Activated T-cell treated with anti-CD3 and anti-CD28 coated beads, Interleukin-2, amount 50 U/mL, for 72 hours (primary cell): ENCODE results near the gene SLTM. TPM values are rescaled to one million over a fixed set of nuclear protein-coding genes. Genes with fewer than 3 reads are reported as not detected.
"Not testable (repeated sequence)": the region's sequence is repeated elsewhere in the genome, so short reads cannot be mapped to it uniquely, and the experiment has no call there.

Experiments used
- ATAC-seq, 2 donors: fragments of 150-1000 bp; cut with Tn5 transposase; replicated peaks in 1 of 2; 2 replicates each; pipeline ENCODE4 v1.10.0; 2021; ENCODE audit warnings: moderate library complexity in 2 of 2, mild to moderate bottlenecking in 1 of 2
- DNase-seq, 2 donors: peaks; one replicate each; pipeline ENCODE4 v3.0.0; 2021 to 2022; ENCODE audit warnings: mixed read lengths in 1 of 2
- H3K27ac Mint-ChIP-seq: one replicate; pipeline ENCODE4 v1.8.0; 2022; ENCODE audit warnings: mild to moderate bottlenecking, moderate library complexity, mixed read lengths
- H3K27me3 Mint-ChIP-seq: one replicate; pipeline ENCODE4 v1.8.0; 2022; ENCODE audit warnings: low read depth, mixed read lengths
- H3K36me3 Mint-ChIP-seq, 2 donors: one replicate each; pipeline ENCODE4 v1.8.0; 2022; ENCODE audit warnings: mixed read lengths in 2 of 2, mild to moderate bottlenecking in 1 of 2; ENCODE audit not compliant: insufficient read depth in 2 of 2
- H3K4me1 Mint-ChIP-seq: one replicate; pipeline ENCODE4 v1.8.0; 2022; ENCODE audit warnings: low read depth, mixed read lengths
- H3K4me3 Mint-ChIP-seq, 2 donors: one replicate each; pipeline ENCODE4 v1.8.0; 2022; ENCODE audit warnings: mild to moderate bottlenecking in 2 of 2, mixed read lengths in 2 of 2, moderate library complexity in 2 of 2
- H3K9me3 Mint-ChIP-seq, 2 donors: one replicate each; pipeline ENCODE4 v1.8.0; 2022; ENCODE audit warnings: mixed read lengths in 2 of 2
- total RNA-seq, 2 donors: library from RNA; stranded (reverse); gene quantifications; one replicate each; pipeline ENCODE4 v1.2.3, GENCODE V29; 2022

Gene SLTM
- total RNA-seq, 2 donors from 2014 or later, result 114 to 115 TPM

DNA sequence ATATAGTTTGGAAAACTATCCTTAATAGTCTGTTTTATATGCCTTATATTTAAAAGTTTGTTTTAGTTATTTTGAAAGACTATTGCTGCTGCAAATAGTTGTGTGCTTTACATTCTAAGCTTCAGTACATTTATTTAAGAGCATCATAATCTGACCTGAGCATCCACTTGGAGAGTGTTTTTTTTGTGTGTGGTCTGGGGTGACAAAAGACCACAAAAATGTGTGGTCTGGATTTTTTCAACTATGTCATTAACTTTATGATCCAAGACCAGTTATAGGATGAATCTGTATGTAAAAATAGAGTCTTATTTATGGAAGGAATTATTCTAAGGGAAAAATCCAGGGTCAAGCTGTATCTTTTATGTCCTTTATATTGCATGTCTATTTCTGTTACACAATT lies 77.4 kb downstream of the SLTM start:
- Mint-ChIP-seq H3K27me3 (no peaks in the 10 kb centered on the region), H3K36me3 (peaks cover 0 to 5% of the 10 kb centered on the region in 2 donors), H3K27ac (no peak overlapping the region), H3K9me3 (no peaks in the 10 kb centered on the region), H3K4me1 (no peaks in the 10 kb centered on the region), H3K4me3 (no peak overlapping the region)
- DNase-seq, result no peak
- no peak for ATAC-seq

DNA sequence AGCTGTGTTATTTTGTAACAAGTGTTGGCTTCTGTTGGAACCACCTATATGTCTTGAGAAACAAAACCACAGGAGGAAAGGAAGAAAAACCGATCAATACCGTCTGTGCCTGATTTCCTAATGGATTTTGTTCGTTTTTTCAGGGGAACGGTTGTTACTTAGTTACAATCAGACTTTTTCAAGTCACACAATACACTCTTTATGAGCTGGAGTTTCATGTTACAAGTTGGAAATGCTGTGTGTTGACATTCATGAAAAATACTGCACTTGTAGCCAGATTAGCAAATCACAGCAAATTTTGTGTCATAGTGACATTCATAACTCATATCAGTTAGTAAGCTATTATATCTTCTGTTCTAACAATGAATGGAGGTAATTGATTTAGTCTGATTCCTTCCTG lies 78.9 kb downstream of the SLTM start:
- Mint-ChIP-seq H3K27ac (no peak overlapping the region), H3K36me3 (peaks cover 0 to 5% of the 10 kb centered on the region in 2 donors), H3K4me1 (no peaks in the 10 kb centered on the region), H3K4me3 (no peak overlapping the region), H3K27me3 (no peaks in the 10 kb centered on the region), H3K9me3 (no peaks in the 10 kb centered on the region)
- DNase-seq (no peak), ATAC-seq (no peak)

DNA sequence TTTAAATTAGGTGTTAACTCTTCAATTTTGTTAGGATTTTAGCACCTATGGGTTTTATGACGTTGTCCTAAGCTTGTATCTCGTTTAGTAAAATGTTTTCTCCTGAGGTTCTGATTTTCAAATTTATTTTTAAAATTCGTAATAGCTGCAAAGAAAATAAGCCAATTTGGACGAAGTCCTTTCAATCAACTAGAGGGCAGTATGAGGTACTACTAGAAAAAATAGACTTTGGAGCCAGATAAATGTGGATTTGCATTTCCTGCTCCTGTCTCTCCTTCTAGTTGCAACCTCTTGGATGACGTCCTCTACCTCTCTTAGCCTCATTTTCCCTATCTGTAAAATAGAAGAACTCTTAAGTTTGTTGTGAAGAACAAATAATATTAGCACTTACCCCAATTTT lies 81.1 kb downstream of the SLTM start:
- peaks cover 0 to 8% of the 10 kb centered on the region in 2 donors for H3K36me3 Mint-ChIP-seq

DNA sequence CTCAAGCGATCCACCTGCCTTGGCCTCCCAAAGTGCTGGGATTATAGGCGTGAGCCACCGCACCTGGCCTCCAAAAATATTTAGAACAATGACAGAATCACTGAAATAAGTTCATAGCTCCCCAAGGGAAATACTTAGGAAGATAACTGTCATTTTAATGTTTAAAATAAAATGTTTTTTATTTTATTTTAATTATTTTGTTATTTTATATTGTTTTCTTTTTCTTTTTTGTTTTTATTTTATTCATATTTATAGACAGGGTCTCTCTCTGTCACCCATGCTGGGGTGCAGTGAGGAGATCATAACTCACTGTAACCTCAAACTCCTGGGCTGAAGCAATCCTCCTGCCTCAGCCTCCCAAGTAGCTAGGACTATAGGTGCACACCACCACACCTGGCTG lies 82.3 kb downstream of the SLTM start:
- not testable (repeated sequence) for DNase-seq, H3K4me3 Mint-ChIP-seq, ATAC-seq

More for the DNA sequence above, 81.1 kb downstream of the SLTM start:
- Mint-ChIP-seq H3K4me3 (no peak overlapping the region), H3K27me3 (no peaks in the 10 kb centered on the region), H3K27ac (no peak overlapping the region), H3K9me3 (no peaks in the 10 kb centered on the region), H3K4me1 (no peaks in the 10 kb centered on the region)
- no peak for ATAC-seq
- DNase-seq, result no peak

DNA sequence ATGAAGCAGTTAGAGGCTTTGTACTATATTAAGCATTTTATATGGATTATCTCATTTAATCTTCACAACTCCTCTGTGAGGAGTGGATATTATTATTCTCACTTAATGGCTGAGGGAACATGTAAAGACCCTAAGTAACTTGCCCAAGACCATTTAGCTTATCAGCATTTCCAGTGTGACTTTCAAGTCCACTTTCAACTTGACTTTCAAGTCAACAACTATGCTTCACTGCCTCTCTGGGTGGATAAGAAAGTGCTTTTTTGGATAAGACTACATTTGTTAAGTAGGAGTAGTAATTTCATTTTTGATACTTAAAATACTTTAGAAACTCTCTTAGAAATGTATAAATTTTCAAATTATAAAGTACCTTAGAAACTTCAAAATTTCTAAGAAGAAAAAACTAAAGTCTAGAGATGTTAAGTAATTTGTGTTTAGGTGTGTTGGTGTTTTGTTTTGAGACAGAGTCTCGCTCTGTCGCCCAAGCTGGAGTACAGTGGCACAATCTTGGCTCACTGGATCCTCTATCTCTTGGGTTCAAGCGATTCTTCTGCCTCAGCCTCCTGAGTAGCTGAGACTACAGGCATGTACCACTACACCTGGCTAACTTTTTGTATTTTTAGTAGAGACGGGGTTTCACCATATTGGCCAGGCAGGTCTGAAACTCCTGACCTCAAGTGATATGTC lies 90.6 kb downstream of the SLTM start:
- no peak overlapping the region for H3K27ac Mint-ChIP-seq
- ATAC-seq, result no peak

More for the DNA sequence above, 82.3 kb downstream of the SLTM start:
- H3K9me3 Mint-ChIP-seq, H3K4me1 Mint-ChIP-seq, H3K36me3 Mint-ChIP-seq, H3K27me3 Mint-ChIP-seq, H3K27ac Mint-ChIP-seq: not testable (repeated sequence)

DNA sequence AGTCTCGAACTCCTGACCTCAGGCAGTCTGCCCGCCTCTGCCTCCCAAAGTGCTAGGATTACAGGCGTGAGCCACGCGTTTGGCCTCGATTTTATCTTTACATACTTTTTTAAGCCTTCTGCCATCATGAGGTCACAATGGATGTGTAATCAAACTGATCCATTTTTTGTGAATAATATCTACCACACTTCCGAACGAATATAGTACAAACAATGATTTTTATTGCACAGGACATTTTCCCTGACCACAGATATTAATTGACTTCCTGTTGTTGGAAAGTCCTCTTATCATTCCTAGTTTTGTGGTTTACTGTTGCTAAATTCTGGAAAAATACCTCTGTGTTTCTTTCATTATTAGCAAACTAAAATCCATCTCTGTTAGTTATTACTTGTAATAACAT lies 93.4 kb downstream of the SLTM start:
- no peaks in the 10 kb centered on the region for H3K4me1 Mint-ChIP-seq
- no peaks in the 10 kb centered on the region for H3K9me3 Mint-ChIP-seq
- no peak for DNase-seq
- no peaks in the 10 kb centered on the region for H3K27me3 Mint-ChIP-seq
- no peak for ATAC-seq
- H3K4me3 Mint-ChIP-seq, result no peak overlapping the region
- no peaks in the 10 kb centered on the region for H3K36me3 Mint-ChIP-seq
- H3K27ac Mint-ChIP-seq, result no peak overlapping the region

More for the DNA sequence above, 90.6 kb downstream of the SLTM start:
- Mint-ChIP-seq H3K4me1 (no peaks in the 10 kb centered on the region), H3K9me3 (no peaks in the 10 kb centered on the region), H3K4me3 (no peak overlapping the region), H3K27me3 (no peaks in the 10 kb centered on the region), H3K36me3 (no peaks in the 10 kb centered on the region)
- DNase-seq, result no peak

DNA sequence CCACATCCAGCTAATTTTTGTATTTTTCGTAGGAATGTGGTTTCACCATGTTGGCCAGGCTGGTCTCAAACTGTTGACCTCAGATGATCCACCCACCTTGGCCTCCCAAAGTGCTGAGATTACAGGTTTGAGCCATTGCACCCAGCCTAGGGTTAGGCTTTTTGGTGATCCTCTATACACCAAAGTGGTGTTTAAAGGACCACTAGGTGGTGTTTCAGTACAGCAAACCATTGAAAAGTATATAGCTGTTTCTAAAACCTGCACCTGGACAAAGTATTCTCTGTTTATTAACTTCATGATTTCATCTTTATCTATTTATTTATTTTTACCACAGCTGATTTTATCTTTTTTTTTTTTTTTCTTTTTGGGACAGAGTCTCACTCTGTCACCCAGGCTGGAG lies 94.0 kb downstream of the SLTM start:
- no peak for ATAC-seq
- no peak overlapping the region for H3K27ac Mint-ChIP-seq
- H3K36me3 Mint-ChIP-seq, result no peaks in the 10 kb centered on the region

DNA sequence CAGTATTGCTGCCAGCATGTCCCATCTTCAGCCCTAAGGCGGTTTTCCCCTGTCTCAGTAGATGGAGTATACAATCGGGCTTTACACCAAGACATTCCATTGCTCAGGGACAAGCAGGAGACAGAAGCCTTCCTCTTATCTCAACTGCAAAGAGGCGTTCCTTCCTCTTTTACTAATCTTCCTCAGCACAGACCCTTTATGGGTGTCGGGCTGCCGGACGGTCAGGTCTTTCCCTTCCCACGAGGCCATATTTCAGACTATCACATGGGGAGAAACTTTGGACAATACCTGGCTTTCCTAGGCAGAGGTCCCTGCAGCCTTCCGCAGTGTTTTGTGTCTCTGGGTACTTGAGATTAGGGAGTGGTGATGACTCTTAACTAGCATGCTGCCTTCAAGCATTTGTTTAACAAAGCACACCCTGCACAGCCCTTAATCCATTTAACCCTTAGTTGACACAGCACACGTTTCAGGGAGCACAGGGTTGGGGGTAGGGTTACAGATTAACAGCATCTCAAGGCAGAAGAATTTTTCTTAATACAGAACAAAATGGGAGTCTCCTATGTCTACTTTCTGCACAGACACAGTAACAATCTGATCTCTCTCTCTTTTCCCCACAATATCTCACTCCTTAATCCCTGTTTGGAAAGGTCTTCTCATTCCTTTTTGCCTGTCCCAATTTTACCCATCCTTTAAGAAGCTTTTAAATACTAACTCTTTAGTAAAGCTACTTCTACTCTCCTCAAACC lies 99.6 kb downstream of the SLTM start:
- H3K36me3 Mint-ChIP-seq, H3K4me1 Mint-ChIP-seq, H3K4me3 Mint-ChIP-seq, DNase-seq, H3K27ac Mint-ChIP-seq, H3K9me3 Mint-ChIP-seq, ATAC-seq, H3K27me3 Mint-ChIP-seq: not testable (repeated sequence)

More for the DNA sequence above, 94.0 kb downstream of the SLTM start:
- H3K27me3 Mint-ChIP-seq, result no peaks in the 10 kb centered on the region
- no peak for DNase-seq
- H3K9me3 Mint-ChIP-seq, result no peaks in the 10 kb centered on the region
- no peaks in the 10 kb centered on the region for H3K4me1 Mint-ChIP-seq
- H3K4me3 Mint-ChIP-seq, result no peak overlapping the region

DNA sequence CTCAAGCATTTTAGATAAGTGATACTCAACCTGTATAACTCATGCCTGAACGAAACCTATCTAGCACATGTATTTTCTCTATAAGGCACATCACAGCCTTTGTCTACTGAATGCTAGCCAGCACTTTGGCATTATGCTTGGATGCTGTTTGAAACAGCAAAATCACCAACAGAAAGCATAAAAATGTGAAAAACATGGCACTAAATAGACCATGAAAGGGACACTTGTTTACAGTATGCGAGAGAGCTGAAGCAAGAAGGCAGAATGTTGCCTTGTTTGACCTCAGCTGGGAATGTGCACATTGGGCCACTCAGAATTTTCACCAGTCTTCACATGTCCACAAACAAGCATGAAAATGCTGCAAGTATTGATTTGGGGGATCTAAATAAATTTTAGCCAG lies 102.9 kb downstream of the SLTM start:
- Mint-ChIP-seq H3K4me3 (no peak overlapping the region), H3K36me3 (peaks cover 0 to 2% of the 10 kb centered on the region in 2 donors), H3K4me1 (no peaks in the 10 kb centered on the region), H3K27me3 (no peaks in the 10 kb centered on the region), H3K27ac (no peak overlapping the region), H3K9me3 (no peaks in the 10 kb centered on the region)
- DNase-seq (no peak), ATAC-seq (no peak)

Other genes starting within 250 kb of the SLTM start
- gene ADAM10, start 184.0 kb downstream of the SLTM start, total RNA-seq, result 100 to 1,000 TPM in 1 of 2 donors, 10 to 100 TPM in 1; 96.5 to 108 TPM
- 10 to 100 TPM; 10.6 to 12.3 TPM for gene MINDY2, start 162.4 kb downstream of the SLTM start, total RNA-seq
- gene RNF111, start 54.0 kb upstream of the SLTM start, total RNA-seq, result 10 to 100 TPM; 27.9 to 30.4 TPM
- 10 to 100 TPM; 65.9 to 77.8 TPM for gene CCNB2, start 171.5 kb upstream of the SLTM start, total RNA-seq